ENCODE data around the gene SNX1.

DNA sequence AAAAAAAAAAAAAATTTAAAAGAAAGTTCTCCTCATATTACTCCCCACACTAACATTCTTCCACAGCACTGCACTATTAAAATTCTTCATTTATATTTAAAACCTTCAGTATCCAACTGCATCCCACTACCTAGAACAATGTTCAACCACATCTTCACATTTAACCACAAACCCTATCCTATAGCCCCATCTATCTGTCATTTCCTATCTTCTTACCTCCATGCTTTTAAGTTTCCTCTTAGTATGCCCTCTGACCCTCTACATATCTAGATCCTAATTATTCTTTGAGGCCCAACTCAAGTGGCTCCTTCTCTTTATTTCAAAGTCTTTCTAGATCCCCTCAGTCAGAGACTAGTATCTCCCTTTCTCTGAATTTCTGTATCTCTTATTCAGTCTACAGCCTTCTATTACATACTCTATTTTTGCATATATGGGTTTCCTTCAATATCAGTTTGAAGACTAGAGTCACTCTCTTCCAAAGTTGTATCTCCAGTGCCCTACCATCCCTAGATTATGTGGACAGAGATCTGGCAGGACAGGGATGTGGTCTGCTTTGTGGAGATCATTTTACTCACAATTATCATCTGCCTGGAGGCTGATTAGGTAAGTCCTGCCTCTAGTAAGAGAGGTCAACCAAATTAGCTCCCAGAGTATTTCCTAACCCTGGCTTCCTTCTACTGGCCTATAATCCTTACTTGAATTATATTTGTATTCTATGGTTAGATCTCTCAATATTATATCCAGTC, 3.5 kb upstream of the SNX1 start:
- TF ChIP-seq, protein P1, sequence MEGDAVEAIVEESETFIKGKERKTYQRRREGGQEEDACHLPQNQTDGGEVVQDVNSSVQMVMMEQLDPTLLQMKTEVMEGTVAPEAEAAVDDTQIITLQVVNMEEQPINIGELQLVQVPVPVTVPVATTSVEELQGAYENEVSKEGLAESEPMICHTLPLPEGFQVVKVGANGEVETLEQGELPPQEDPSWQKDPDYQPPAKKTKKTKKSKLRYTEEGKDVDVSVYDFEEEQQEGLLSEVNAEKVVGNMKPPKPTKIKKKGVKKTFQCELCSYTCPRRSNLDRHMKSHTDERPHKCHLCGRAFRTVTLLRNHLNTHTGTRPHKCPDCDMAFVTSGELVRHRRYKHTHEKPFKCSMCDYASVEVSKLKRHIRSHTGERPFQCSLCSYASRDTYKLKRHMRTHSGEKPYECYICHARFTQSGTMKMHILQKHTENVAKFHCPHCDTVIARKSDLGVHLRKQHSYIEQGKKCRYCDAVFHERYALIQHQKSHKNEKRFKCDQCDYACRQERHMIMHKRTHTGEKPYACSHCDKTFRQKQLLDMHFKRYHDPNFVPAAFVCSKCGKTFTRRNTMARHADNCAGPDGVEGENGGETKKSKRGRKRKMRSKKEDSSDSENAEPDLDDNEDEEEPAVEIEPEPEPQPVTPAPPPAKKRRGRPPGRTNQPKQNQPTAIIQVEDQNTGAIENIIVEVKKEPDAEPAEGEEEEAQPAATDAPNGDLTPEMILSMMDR (conservative IDR thresholded peaks at IDR 0.05), result no peak; the same call in 1 of the 2 replicates
- no peak for TF ChIP-seq ZFX (IDR thresholded peaks at IDR 0.05)

Data from C4-2B (cell line).